Gastroesophageal sphincter (tissue), 3 donors: ENCODE measurements around the gene PRR22.

ENCODE experiments used
- CTCF ChIP-seq, 4 experiments: fragments of 200-600 bp in 2 of 4; fragments of 450-650 bp in 2 of 4; sonication (generic) in 1 of 4; IDR thresholded peaks; one replicate each; pipeline ENCODE4 v1.5.1; 2017 to 2019; ENCODE audit warnings: antibody characterized with exemption in 4 of 4, mild to moderate bottlenecking in 2 of 4, moderate library complexity in 2 of 4
- EP300 ChIP-seq: sonication (generic); formaldehyde crosslinking; IDR thresholded peaks from one replicate; pipeline ENCODE4 v1.6.1; 2017; ENCODE audit warnings: antibody characterized with exemption, mild to moderate bottlenecking
- POLR2A ChIP-seq, 2 donors: fragments of 450-650 bp; IDR thresholded peaks; one replicate each; pipeline ENCODE4 v1.6.1; 2017; ENCODE audit warnings: antibody characterized with exemption in 2 of 2, mild to moderate bottlenecking in 2 of 2, moderate library complexity in 1 of 2

GRCh38 chr19:5799247-5800241, 15.0 kb upstream of the PRR22 start:
- TF ChIP-seq CTCF (IDR thresholded peaks at IDR 0.05) (no peak), EP300 (no peak), POLR2A (IDR thresholded peaks at IDR 0.05) (no peak)
